Posterior vena cava (tissue), 2 donors: Measurements from ENCODE around the gene PCDHGC5. TPM values are rescaled to one million over a fixed set of nuclear protein-coding genes. Genes with fewer than 3 reads are reported as not detected.

Experiments
- DNase-seq: peaks from one replicate; pipeline ENCODE4 v3.0.0-alpha.2; 2020; ENCODE audit warnings: low spot score
- intact Hi-C, 2 donors: fragments of 100-400 bp; cut with DNase I; formaldehyde crosslinking; loops; one replicate each; pipeline versions ENCODE4 v1.14.1 to v1.14.2; 2022 to 2023
- long read RNA-seq, 2 donors: library from polyadenylated mRNA; unstranded; transcript quantifications; one replicate each; pipeline ENCODE4 v2.0.0, GENCODE V29; 2020 to 2021
- total RNA-seq, 2 donors: library from RNA; stranded (reverse); fragmentation: NEBNext Ultra II Directional; extraction: Animal tissue kit (Norgen Biotek cat#: 25700); gene quantifications; one replicate each; pipeline ENCODE4 v1.2.1, GENCODE V29; 2021
- donor health status: DM: yes; HTN: yes; CAD: no.
- donor health status: DM: yes; HTN: yes; CAD: no.

The PCDHGC5 gene
- 1 to 10 TPM; 2.3 to 2.6 TPM for total RNA-seq
- long read RNA-seq, donor 1, partial matches to known transcripts = 0 of 2 reads
- long read RNA-seq, donor 1, other reads (novel, unspliced or antisense) = 0 of 2 reads
- long read RNA-seq, donor 2, partial matches to known transcripts = 1 of 1 reads
- long read RNA-seq, donor 2, other reads (novel, unspliced or antisense) = 0 of 1 reads

- DNase-seq = no peak
- intact Hi-C loops = no loop called here
Observed at GRCh38 chr5:141488591-141489561, at the start of gene PCDHGC5. Gene PCDHGC5 (plus strand): TSS chr5:141489081. CDS start chr5:141489241, 160 bp downstream.

GRCh38 chr5:141439411-141440141 is 49.3 kb upstream of the PCDHGC5 start:
- intact Hi-C loops = no loop called here

GRCh38 chr5:141440341-141440740 is 48.5 kb upstream of the PCDHGC5 start:
- DNase-seq = no peak
- intact Hi-C loops = no loop called here

More at GRCh38 chr5:141439411-141440141, 49.3 kb upstream of the PCDHGC5 start:
- no peak for DNase-seq

- intact Hi-C loops = no loop called here
- no peak for DNase-seq
Observed at GRCh38 chr5:141441571-141442170, 47.2 kb upstream of the PCDHGC5 start.

GRCh38 chr5:141465351-141465750 is 23.5 kb upstream of the PCDHGC5 start:
- DNase-seq = no peak
- intact Hi-C loops = no loop called here

GRCh38 chr5:141475625-141476131 is 13.2 kb upstream of the PCDHGC5 start, which contains the start of gene PCDHGC3:
Gene PCDHGC3 (plus strand): TSS chr5:141475966. CDS start chr5:141476117, 151 bp downstream.
- peak; percentile 97 for DNase-seq
- intact Hi-C loops = loop anchor here in 1 of 2 donors (5.0 kb wide), 1 partner anchor 37 kb away; no protein-coding TSS in a partner anchor

- peak; percentile 92 for DNase-seq
- intact Hi-C loops = loop anchor here in 1 of 2 donors (5.0 kb wide), 1 partner anchor 36 kb away; no protein-coding TSS in a partner anchor
Observed at GRCh38 chr5:141476132-141476911, 12.6 kb upstream of the PCDHGC5 start.

- no peak for DNase-seq
- intact Hi-C loops = loop anchor here in 1 of 2 donors (5.0 kb wide), 1 partner anchor 35 kb away; no protein-coding TSS in a partner anchor
Observed at GRCh38 chr5:141477044-141477575, 11.8 kb upstream of the PCDHGC5 start.

GRCh38 chr5:141477815-141478214 is 11.1 kb upstream of the PCDHGC5 start:
- intact Hi-C loops = loop anchor here in 1 of 2 donors (5.0 kb wide), 1 partner anchor 34 kb away; no protein-coding TSS in a partner anchor
- DNase-seq = no peak

GRCh38 chr5:141478321-141478945 is 10.4 kb upstream of the PCDHGC5 start:
- DNase-seq = peak; percentile 80
- intact Hi-C loops = loop anchor here in 1 of 2 donors (5.0 kb wide), 1 partner anchor 34 kb away; no protein-coding TSS in a partner anchor

- intact Hi-C loops = loop anchor here in 1 of 2 donors (5.0 kb wide), 1 partner anchor 33 kb away; no protein-coding TSS in a partner anchor
- DNase-seq = no peak
Observed at GRCh38 chr5:141479776-141480175, 9.1 kb upstream of the PCDHGC5 start.

GRCh38 chr5:141483902-141484301 is 5.0 kb upstream of the PCDHGC5 start:
- intact Hi-C loops = no loop called here
- DNase-seq = no peak

- intact Hi-C loops = no loop called here
- no peak for DNase-seq
Observed at GRCh38 chr5:141484310-141484640, 4.6 kb upstream of the PCDHGC5 start.

GRCh38 chr5:141484641-141485311 is 4.1 kb upstream of the PCDHGC5 start, which contains the start of gene PCDHGC4:
Gene PCDHGC4 (plus strand): TSS chr5:141485030. CDS start chr5:141485174, 144 bp downstream.
- intact Hi-C loops = no loop called here
- no peak for DNase-seq

GRCh38 chr5:141485321-141486055 is 3.4 kb upstream of the PCDHGC5 start:
- intact Hi-C loops = no loop called here
- DNase-seq = no peak

GRCh38 chr5:141486091-141486490 is 2.8 kb upstream of the PCDHGC5 start:
- no peak for DNase-seq
- intact Hi-C loops = no loop called here
